HG03025 (cell line): ENCODE results near the gene HLA-DMB.

Experiments
- ATAC-seq: cut with Tn5 transposase; IDR thresholded peaks from one replicate; pipeline ENCODE4 v1.9.1; 2021; ENCODE audit warnings: mild to moderate bottlenecking, moderate library complexity; ENCODE audit not compliant: unreplicated experiment, low FRiP score

Gene HLA-DMB

DNA sequence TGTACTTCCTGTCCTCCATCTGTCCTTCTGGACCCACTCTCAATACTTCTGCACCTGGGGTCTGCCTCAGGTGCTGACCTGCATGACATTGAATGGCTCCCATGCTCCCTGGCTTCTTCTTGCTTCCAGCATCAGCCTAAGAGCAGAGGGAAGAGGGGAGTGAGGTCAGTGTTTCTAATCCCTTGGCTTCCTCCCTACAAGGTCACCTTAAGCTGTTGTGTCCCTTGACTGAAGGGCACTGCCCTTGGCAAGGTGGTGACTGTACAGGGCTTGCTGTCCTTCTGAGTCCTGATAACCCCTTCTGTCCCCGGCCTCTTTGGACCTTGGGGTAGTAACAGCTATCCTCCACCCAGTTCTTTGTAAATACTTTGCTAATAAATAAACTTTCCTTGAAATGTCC lies 9.6 kb downstream of the HLA-DMB start:
- no peak for ATAC-seq

DNA sequence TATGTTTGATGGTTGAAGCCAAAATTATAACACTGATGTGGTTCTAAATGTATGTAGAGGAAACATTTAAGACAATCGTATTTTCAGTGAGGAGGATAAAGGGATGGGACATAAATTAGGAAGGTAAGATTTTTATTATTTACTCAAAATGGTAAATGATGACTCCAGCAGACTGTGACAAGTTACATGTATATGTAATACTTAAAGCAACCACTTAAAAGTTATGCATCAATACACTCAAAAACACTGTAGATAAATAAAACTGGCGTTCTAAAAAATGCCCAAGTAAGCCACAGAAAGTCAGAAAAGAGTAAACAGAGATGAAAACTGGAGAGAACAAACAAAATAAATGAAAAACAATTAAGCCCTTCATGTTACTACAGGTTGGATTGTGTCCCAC lies 18.7 kb downstream of the HLA-DMB start:
- ATAC-seq, result no peak

DNA sequence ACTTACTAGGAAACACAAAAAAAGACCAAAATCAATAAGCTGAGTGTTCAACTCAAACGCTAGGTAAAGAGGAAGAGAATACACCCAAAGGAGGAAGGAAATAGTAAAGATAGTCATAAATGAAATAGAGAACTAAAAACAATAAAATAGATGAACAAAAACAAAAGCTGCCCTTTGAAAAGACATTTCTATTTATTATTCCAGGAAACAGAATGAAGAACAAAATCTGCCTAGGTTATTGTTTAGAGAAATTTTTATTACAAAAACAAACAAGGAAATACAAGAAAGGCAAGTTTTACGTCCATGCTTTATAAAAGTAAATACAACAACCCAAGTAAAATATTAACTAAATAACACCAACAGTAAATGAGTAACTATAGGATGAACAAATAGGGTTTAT lies 20.1 kb downstream of the HLA-DMB start:
- no peak for ATAC-seq

DNA sequence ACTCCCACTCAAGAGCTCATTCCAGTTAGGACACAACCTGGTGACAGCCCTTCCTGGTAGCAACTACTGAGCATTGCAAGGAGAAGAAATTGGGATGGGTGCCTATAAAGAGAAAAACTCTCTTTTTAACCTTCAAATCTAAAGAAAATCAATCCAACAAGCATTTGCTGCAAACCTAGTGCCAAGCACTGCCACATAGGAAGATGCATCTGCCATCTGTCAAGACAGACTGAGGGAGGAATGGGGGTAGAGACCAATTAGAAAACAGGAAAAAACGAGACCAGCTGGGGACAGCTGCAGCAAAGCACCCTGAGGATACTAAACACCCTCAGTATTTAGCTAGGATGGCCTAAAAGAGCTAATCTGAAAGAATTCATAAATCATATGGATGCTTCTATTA lies 27.9 kb downstream of the HLA-DMB start:
- ATAC-seq, result no peak

DNA sequence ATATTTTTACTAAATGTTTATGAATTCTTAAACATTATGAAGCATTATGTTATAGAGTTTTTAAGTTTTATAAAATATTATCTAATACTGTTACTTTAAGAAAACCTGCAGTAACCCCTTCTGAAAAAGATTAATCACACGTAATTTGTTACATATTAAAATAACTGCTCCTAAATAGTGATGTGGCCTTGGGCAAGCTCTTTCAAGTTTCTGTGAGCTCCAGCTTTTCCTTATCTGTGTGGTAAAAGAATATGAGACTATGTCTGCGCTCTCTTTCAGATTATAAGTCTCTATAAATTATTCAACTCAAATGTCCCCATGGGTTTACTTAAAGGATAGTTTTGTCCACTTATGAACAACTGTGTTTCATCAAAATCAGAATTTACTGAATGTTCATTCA lies 31.9 kb downstream of the HLA-DMB start:
- no peak for ATAC-seq

DNA sequence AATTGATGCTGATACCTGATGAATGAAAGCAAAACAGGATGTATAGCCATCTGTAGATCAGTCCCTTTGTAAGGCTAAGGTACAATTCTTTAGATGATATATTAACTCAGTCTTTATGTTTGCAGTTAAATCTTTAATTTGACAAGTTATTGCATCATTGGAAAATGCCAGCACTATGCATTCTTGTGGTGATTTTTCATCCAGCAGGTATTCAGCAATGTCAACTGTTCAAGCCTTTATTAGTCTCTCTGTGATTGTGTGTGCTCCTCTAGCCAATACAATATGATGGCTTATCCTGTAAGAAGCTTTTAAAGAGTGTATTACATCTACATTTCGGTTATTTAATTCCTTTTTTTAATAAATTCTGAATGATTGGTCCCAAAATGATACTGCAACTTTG lies 34.3 kb downstream of the HLA-DMB start:
- no peak for ATAC-seq

DNA sequence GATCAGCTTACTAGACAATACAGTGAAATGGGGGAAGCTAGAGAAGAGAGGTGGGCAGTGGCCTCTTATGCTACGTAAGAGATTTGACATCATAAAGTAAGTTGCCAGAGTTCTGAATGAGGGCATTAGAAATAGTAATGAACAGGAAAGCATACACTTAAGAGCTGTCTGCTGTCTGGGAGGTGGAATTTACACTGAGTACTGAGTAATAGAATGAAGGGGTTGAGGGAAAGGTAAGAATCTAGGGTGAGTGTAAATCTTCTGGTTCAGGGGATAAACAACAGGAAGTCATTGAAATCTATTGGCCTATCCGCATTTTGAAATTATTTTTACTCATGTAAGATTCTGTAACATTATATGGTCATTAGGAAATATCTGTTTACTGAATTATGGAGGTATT lies 35.8 kb downstream of the HLA-DMB start:
- no peak for ATAC-seq

DNA sequence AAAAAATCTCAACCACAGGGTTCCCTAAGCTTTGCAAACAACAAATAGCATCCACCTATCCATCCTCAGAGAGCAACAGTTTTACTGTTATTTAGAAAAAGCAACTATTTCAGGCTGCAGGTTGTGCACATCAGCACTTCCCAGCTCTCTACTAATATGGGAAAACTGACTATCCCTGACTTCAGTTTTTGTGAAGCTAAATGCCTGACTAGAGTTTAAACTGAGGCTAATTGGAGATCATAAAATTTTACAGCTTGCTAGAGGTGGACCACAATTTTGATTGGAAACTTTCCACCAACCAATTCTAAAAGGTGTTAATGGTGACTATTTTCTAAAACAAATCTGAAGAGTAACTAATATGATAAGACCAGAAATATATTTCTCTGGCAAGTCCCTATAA lies 36.9 kb downstream of the HLA-DMB start:
- ATAC-seq, result no peak

DNA sequence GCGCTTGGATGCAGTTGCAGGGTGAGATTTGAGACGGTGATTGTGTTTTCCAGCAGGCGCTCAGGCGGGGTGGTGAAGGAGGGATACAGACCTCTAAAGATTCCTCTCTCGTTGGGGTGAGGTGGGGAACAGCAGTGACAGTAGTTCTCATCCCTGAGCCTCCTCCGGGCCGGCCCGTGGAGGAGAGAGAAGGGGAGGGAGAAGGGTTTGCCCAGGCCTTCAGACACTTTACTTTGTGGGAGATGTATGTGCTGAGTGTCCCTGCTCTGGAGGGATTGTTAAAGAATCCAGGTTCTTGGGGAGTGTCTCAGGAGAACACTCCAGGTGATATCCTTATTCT lies 45.9 kb downstream of the HLA-DMB start:
- peak; percentile 18 for ATAC-seq

DNA sequence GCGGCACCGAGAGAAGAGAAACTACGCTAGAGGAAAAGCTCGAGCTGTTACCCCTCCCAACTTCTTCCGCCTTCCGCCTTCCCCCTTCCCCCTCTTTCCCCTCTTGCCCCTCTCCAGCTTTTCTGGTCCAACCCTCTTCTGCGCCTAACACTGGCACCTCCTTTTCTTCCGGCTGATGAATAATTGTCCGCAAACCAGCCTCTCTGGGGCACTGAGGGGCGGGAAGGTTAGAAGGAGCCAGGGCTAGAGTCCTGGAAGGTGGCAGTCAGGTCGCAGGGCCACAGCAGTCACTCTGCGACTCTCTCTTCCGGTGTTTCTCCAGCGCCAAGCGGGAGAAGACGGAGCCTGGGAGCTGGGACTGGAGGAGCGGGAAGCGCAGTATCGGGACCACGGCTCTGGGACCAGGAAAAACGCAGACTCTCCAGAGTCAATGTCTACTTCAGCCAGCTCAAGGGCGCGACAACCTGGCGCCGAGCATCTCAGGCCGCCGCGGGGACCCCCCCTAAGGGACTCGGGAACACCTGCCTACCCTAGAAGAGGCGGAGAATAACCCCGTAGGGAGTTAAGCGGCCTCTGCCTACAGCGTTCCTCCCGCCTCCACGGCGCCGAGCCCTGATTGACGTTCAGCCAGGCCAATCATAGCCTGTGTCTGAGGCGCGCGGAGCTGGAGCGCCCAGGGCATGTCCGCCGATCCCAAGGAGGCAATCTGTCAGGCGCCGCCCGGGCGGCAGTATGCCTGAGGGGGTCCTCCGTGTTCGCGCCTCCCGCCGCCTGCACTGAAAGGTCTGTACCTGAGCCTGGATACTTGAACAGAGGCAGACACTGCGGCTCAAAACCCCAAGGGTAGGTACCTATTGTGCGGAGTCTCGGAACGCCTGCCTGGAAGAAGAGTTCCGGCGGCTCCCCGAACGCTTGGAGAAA lies 46.5 kb downstream of the HLA-DMB start:
- ATAC-seq, result peak; percentile 94

DNA sequence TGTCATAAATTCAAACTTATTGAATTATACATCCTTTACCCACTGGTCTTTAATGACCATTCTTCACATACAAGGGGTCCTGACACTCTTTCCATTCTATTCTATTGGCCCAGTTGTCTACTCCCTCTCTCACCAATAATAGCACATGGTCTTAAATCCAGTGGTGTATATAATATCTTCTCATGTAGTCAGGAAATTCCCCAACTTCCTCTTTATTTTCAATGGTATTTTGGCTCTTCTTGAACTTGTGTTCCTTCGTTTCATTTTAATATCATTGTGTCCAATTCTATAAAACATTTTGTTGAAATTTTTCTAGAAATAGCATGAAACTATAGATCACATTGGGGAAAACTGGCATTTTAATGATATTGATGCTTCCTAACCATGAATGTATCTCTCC lies 50.0 kb downstream of the HLA-DMB start:
- no peak for ATAC-seq

DNA sequence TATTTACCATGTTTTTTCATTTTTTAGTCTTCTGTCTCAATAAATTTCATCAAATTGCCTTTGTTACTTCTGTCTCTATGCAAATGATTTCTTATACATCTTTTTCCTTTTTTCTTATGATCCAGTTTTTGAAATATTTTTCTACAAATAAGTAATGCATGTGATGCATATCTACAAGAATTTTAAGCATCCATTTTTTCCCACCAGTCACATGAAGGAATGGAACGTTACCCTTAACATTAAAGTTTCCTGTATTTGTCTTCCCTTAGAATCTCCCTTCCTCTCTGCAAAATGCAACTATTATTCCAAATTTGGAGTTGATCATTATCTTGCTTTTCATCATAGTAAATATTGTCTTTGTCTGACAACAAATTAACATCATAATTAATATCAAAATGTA lies 51.3 kb downstream of the HLA-DMB start:
- ATAC-seq, result no peak

DNA sequence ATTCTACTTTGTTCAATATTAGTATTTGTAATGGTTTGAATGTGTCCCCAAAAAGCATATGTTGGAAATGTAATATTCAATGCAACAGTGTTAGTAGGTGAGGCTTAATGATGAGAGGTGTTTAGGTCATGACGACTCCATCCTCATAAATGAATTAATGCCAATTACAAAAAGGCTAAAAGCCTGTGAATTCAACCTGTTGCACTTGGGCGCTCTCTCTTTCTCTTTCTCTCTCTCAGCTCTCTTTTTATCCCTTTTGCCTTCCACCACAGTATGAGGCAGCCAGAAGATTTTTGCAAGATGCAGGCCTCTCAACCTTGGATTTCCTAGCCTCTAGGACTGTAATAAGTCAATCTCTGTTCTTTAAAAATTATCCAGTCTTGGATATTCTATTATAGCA lies 52.3 kb downstream of the HLA-DMB start:
- no peak for ATAC-seq

DNA sequence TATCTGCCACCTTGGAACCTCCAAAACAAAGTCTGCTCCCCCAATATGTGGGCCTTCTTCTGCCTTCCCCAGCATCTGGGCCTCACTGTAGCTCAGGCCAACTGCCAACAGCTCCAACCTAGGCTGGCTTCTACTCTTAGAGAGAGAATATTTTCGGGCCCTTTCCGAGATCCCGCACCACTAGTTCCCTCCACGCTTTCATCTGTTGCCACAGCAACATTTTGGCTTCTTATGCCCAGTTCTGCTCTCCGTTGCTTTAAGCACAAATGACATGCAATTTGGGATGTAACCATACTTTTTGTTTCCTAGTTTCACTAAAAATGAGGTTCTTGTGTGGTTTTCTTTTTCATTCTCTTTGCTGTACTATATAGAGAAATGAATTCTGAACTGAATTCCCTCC lies 53.2 kb downstream of the HLA-DMB start:
- ATAC-seq, result no peak

DNA sequence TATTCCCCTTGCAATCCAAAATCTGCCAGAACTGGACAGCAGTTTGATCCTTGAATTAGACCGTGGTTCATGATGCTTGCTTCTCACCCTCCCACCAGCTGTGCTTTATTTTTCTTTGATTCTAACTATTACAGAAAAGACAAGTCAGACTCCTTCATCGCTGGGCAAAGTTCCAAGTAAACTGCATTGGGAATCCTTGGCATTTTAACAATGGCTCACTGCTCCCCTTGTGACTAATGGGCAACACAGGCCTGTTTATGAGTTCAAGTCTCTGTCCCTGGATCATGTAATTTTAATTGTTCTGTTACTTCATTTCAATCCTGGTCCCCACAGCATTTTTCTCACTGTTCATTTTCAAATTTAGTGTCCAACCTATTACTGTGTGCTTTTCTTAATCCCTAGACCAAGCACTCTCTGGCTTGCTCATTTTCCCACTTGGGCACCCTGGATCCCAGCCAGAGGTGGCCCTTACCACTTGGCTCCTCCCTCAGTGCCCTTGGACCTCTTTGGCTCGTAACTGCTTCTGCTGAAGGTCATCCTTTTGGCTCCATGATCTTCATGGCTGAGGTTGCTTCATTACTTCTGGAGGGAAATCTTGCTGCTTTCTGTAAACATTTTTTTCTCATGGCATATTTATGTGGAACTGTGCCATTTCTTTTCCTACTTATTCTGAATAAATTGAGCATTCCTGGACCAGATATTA lies 54.0 kb downstream of the HLA-DMB start:
- no peak for ATAC-seq

DNA sequence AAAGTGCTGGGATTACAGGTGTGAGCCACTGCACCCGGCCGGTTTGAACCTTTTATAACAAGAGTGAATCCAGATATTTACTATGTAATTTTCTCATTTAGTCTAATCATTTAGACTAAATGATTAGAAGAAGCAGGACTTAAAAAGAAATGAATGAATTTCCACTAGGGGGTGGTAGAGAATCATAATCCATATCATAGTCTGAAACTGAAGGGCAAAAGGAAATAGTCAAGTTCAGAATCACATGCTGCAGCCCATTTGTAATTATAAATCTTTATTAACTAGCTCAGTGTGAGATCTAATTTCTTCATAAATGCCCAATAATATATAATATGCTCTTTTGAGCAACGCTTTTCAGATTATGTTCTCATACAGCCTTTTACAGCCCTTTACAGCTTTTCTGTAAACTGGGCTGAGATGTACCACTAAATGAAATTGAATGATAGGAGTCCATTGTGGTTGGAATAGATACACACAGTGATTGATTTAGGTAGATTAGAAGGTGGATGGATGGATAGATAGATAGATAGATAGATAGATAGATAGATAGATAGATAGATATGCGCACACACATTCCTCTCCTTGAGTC lies 55.0 kb downstream of the HLA-DMB start:
- no peak for ATAC-seq
